Tibial nerve (tissue), 4 donors: ENCODE results near the gene ING5. TPM values are rescaled to one million over a fixed set of nuclear protein-coding genes. Genes with fewer than 3 reads are reported as not detected.
A peak's percentile ranks its signal among the peaks of the same experiment; 100 is the strongest.

Experiments used
- DNase-seq, 2 donors: peaks; one replicate each; pipeline ENCODE4 v3.0.0-alpha.2; 2019; ENCODE audit warnings: low spot score in 2 of 2
- H3K27ac ChIP-seq, 4 donors: fragments of 200-600 bp; sonication (generic) in 3 of 4; one replicate each; pipeline ENCODE4 v1.5.1; 2017 to 2019; ENCODE audit warnings: mild to moderate bottlenecking in 1 of 4
- H3K27me3 ChIP-seq, 2 donors: fragments of 200-600 bp; sonication (generic) in 1 of 2; one replicate each; pipeline versions ENCODE4 v1.5.1 to v1.6.0; 2017 to 2019
- H3K36me3 ChIP-seq, 3 donors: fragments of 200-600 bp; sonication (generic); one replicate each; pipeline ENCODE4 v1.5.1; 2018 to 2019
- H3K4me1 ChIP-seq, 4 donors: fragments of 200-600 bp; sonication (generic) in 3 of 4; one replicate each; pipeline ENCODE4 v1.5.1; 2017 to 2019
- H3K4me3 ChIP-seq, 4 donors: fragments of 200-600 bp; sonication (generic) in 3 of 4; one replicate each; pipeline ENCODE4 v1.5.1; 2017 to 2019; ENCODE audit warnings: mild to moderate bottlenecking in 1 of 4, moderate library complexity in 1 of 4
- H3K9me3 ChIP-seq, 4 donors: fragments of 200-600 bp; sonication (generic) in 3 of 4; one replicate each; pipeline ENCODE4 v1.5.1; 2017 to 2019
- EP300 ChIP-seq, 2 donors: sonication (generic); formaldehyde crosslinking; IDR thresholded peaks; one replicate each; pipeline ENCODE4 v1.6.1; 2017; ENCODE audit warnings: antibody characterized with exemption in 2 of 2, mild to moderate bottlenecking in 1 of 2
- POLR2A ChIP-seq, 2 donors: fragments of 450-650 bp; IDR thresholded peaks; one replicate each; pipeline ENCODE4 v1.6.1; 2017; ENCODE audit warnings: antibody characterized with exemption in 2 of 2, mild to moderate bottlenecking in 2 of 2, moderate library complexity in 2 of 2
- WGBS, 2 donors: methylation state at CpG; one replicate each; pipeline ENCODE4 v1.1.5; 2018; 5-methylcytosine and 5-hydroxymethylcytosine counted together
- total RNA-seq, 4 donors: library from RNA; depleted of rRNA; stranded (reverse); fragments of >200 nt; gene quantifications; one replicate each; pipeline ENCODE4 v1.1.0, GENCODE V29; 2016
- TF ChIP-seq, protein P1 (sequence below), 5 experiments: fragments of 200-600 bp in 3 of 5; fragments of 450-650 bp in 2 of 5; sonication (generic) in 3 of 5; IDR thresholded peaks; one replicate each; pipeline ENCODE4 v1.5.1; 2016 to 2019; ENCODE audit warnings: antibody characterized with exemption in 5 of 5, mild to moderate bottlenecking in 3 of 5, moderate library complexity in 2 of 5

Gene ING5
- total RNA-seq, 4 donors from 2014 or later, result 33.4 to 73.3 (median 56.2) TPM

DNA sequence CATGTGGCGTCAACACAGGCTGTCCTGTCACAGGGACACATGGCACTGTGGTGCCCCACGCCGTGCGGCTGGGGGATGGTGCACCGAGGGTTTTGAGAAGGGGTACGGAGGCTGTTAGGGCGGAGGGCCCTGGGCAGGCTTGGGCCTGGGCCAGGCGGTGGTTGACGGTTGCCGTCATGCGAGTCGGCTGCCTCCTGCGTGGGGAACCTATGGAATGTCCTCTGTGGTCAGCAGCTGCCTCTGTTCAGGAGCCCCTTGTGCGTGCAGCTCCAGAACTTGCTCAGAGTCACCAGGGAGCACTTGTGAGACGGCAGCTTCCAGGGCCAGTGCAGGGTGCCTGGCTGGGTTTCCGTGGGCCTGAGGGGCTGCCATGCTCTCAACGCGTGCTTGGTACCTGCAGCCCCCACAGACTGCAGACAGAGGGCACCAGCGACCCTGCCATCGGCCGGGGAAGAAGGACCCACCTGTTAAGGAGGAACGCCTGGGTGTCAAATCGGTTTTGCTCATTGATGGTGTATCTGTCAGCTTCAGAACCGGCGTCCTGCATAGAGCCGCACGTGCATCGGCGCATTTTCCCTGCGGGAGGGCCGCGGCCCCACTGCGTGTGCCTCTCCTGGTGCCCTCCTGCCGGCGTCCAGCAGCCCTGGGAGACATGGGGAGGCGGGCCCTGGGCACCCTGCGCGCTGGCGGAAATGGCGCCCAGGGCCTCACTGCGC is 22.6 kb downstream of the ING5 start:
- no peaks in the 10 kb centered on the region for H3K9me3 ChIP-seq

DNA sequence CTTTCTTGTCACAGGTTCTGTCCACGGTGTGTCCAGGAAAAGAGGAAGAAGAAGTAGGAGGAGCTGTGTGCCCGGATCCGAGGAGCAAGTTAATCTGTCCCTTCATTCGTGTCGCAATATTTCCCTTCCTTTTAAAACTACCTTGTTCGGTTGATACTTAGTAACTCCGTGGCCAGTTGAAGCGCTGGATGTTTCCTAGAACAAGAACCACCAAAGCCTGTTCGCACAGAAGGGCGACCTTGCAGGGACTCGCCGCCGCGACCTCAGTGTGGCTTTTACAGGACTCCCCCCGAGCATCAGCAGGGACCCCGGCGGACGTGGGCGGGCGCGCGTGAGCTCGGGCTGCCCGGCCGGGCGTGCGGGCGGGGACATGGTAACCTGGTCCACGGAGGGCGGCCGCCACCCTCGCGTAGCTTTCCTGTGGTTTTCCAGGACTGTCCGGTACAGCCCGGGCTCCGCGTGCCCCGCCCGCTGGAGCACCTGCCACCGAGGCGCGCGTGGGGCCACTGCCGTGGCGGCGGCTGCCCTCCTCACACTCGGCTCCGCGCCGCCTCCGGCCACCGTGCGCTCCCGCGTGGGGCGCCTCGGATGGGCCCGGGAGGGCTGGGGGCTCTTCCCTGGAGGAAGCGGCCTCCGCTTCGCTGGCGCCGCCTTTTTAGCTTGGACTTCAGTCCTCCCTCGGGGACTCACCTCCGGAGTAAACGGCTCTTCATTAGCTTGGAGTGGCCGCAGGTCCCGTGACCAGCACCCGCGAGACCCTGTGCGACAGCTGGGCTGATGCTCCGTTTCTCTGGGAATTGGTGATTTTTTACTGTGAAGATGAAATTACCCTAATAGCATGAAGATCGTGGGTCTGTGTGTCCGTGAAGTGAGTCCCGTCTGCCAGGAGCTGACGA is 23.4 kb downstream of the ING5 start:
- Histone ChIP-seq H3K4me1 (no peaks in the 10 kb centered on the region), H3K9me3 (no peaks in the 10 kb centered on the region), H3K27me3 (no peaks in the 10 kb centered on the region), H3K4me3 (no peak overlapping the region), H3K36me3 (peaks cover 3 to 74% (median 17%) of the 10 kb centered on the region in 3 donors), H3K27ac (no peak overlapping the region)
- TF ChIP-seq, protein P1, sequence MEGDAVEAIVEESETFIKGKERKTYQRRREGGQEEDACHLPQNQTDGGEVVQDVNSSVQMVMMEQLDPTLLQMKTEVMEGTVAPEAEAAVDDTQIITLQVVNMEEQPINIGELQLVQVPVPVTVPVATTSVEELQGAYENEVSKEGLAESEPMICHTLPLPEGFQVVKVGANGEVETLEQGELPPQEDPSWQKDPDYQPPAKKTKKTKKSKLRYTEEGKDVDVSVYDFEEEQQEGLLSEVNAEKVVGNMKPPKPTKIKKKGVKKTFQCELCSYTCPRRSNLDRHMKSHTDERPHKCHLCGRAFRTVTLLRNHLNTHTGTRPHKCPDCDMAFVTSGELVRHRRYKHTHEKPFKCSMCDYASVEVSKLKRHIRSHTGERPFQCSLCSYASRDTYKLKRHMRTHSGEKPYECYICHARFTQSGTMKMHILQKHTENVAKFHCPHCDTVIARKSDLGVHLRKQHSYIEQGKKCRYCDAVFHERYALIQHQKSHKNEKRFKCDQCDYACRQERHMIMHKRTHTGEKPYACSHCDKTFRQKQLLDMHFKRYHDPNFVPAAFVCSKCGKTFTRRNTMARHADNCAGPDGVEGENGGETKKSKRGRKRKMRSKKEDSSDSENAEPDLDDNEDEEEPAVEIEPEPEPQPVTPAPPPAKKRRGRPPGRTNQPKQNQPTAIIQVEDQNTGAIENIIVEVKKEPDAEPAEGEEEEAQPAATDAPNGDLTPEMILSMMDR (IDR thresholded peaks at IDR 0.05), result no peak
- TF ChIP-seq POLR2A (IDR thresholded peaks at IDR 0.05) (no peak), EP300 (IDR thresholded peaks at IDR 0.05) (no peak)
- 95% methylated on average over 76 of the region's 76 CpGs for WGBS, 2 donors
- no peak for DNase-seq

More for the DNA sequence above, 22.6 kb downstream of the ING5 start:
- 94 to 97% methylated on average over 37 to 41 of the region's 41 CpGs for WGBS, 2 donors
- Histone ChIP-seq H3K4me1 (no peaks in the 10 kb centered on the region), H3K36me3 (peaks cover 3 to 82% (median 24%) of the 10 kb centered on the region in 3 donors), H3K27ac (no peak overlapping the region), H3K4me3 (no peak overlapping the region), H3K27me3 (no peaks in the 10 kb centered on the region)
- DNase-seq, result no peak
- TF ChIP-seq EP300 (IDR thresholded peaks at IDR 0.05), result no peak
- TF ChIP-seq POLR2A (IDR thresholded peaks at IDR 0.05), result no peak
- TF ChIP-seq, protein P1 (IDR thresholded peaks at IDR 0.05), result no peak

DNA sequence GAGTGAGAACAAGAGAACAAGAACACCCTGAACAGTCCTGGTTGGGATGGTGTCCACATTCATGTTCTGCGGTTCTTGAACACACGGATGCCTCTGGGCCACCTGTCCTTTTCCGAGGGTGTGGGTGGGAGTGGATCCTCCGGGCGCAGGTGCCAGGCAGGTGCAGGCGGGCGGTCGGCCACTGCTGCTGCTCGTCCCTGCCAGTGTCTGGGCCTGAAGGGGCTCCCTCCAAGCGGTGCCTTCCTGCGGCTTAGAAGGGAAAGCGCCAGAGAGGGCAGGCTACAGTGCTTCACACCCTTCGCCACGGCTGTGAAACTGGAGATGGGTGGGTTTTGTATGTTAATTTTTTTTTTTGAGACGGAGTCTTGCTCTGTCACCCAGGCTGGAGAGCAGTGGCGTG is 24.6 kb downstream of the ING5 start:
- Histone ChIP-seq H3K27me3 (no peaks in the 10 kb centered on the region), H3K9me3 (no peaks in the 10 kb centered on the region), H3K36me3 (peaks cover 3 to 62% (median 10%) of the 10 kb centered on the region in 3 donors), H3K4me1 (no peaks in the 10 kb centered on the region), H3K4me3 (no peak overlapping the region), H3K27ac (no peak overlapping the region)
- WGBS, 2 donors, result 95 to 97% methylated on average over 15 to 16 of the region's 16 CpGs
- TF ChIP-seq EP300 (IDR thresholded peaks at IDR 0.05), result no peak
- TF ChIP-seq POLR2A (IDR thresholded peaks at IDR 0.05), result no peak
- TF ChIP-seq, protein P1 (IDR thresholded peaks at IDR 0.05), result no peak
- no peak for DNase-seq

DNA sequence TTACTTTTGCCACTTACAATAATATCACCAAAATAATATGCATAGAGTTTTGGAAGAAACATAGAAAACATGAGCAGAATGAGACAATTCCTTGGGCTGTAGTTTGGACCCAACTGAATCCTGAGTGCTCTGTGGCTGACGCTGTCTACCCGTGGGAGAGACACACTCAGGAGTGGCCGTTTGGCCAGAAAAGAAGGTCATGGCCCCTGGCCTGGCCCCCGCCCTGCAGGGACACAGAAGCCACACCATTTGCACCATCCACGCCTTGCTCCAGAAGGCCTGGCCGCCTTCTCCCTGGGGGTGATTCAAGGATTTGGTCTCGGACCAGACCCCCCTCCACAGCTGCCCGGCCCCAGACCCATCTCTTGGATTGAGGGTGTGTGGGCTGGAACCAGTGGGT is 26.2 kb downstream of the ING5 start:
- Histone ChIP-seq H3K9me3 (no peaks in the 10 kb centered on the region), H3K27me3 (no peaks in the 10 kb centered on the region), H3K36me3 (peaks cover 2 to 46% (median 6%) of the 10 kb centered on the region in 3 donors), H3K4me3 (no peak overlapping the region), H3K4me1 (peaks cover 0 to under 1% (median 0%) of the 10 kb centered on the region in 4 donors), H3K27ac (peak overlapping the region in 3 of 4 donors; percentile 3 to 56 (median 9))
- TF ChIP-seq EP300 (IDR thresholded peaks at IDR 0.05) (no peak), POLR2A (IDR thresholded peaks at IDR 0.05) (no peak)
- TF ChIP-seq, protein P1 (IDR thresholded peaks at IDR 0.05), result no peak
- 65 to 72% methylated on average over 8 of the region's 8 CpGs for WGBS, 2 donors
- DNase-seq, result no peak
